HG02981 (cell line): ENCODE results near the gene UBE2QL1.

Experiments
- ATAC-seq: cut with Tn5 transposase; IDR thresholded peaks from one replicate; pipeline ENCODE4 v1.9.1; 2021; ENCODE audit warnings: mild to moderate bottlenecking, moderate library complexity; ENCODE audit not compliant: unreplicated experiment

The UBE2QL1 gene

GRCh38 chr5:6453937-6454560, 5.4 kb downstream of the UBE2QL1 start:
- ATAC-seq: no peak

DNA sequence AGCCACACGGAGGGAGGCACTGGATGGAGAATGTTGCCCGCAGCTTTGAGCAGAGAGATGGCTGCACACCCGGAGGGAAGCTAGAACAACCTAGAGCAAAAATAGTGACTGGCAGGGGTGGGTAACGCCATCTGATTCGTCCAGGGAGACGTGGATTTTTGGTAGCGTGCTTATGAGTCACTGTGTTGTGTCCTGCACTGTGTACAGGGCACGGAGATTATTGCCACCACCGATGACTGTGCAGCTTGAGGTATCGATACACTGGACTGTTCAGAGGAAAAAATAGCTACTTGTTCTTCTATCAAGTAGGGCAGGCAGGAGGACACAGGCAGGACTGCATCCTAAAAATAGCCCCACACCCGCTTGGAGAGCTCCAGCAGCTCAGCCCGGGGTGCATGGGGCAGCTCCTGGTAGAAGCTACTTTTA, 6.0 kb downstream of the UBE2QL1 start:
- no peak for ATAC-seq

- no peak for ATAC-seq
These were observed 7.0 kb downstream of the UBE2QL1 start for GRCh38 chr5:6455571-6456200.

GRCh38 chr5:6456766-6457370, 8.2 kb downstream of the UBE2QL1 start:
- ATAC-seq: no peak

GRCh38 chr5:6457592-6457991, 8.9 kb downstream of the UBE2QL1 start:
- ATAC-seq: no peak

DNA sequence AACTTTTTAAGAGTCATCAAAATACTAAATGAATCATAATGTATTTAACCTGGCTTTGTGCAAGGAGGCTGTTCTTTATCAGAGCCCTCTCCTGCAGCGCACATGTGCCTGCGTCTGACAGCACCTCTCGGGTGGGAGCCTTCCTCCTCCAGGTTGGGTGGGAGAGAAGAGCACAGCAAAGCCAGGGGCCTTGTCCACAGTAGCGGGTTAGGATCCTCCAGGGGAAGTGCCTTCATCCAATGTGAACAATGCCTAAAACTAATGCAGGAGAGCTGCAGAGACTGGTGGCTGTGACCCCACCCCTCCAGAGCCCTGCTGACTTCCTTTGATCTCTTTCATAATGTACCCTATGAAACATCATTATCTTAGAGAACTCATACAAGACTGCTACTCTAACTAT, 10.2 kb downstream of the UBE2QL1 start:
- no peak for ATAC-seq

GRCh38 chr5:6459896-6460295, 11.2 kb downstream of the UBE2QL1 start:
- ATAC-seq: no peak

- no peak for ATAC-seq
These were observed 12.3 kb downstream of the UBE2QL1 start for GRCh38 chr5:6461006-6461405.

DNA sequence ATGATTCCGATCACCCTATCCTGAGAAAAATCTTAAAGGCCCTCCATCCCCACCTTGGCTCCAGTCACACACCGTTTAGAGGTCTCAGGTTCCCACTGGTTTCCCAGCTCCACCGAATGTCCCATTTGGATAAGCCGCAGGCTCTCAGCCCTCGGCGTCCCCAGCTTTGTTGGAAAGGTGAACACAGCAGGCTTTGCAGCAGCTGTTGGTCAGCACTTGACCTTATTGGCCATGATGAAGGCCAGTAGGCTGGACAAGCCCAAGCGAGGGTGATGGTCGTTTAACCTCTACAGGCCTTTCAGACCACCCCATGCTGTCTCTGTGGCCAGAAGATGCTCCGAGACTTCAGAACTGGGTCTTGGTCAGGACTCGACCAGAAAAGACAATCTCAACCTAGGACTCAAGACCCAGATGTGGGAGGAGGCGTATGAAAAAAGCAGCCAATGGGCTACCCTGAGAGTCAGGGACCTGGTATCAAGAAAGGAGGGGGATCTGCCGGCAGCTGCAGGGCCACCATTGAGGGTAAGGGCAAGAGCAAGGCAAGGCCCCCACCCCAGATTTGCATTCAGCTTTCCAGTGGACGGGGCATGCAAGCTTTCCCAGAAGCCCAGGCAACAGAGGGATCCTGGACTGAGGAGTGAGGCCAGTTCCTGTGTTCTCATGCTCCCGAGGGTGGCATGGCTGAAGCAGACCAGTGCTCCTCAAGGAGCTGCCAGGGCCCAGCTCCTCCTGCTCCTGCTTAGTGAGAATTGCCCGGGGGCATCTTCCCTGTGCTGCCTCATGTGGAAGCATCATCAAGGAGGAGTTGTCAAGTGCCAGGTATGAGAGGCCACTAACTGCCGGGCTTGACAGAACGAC, 13.4 kb downstream of the UBE2QL1 start:
- no peak for ATAC-seq

DNA sequence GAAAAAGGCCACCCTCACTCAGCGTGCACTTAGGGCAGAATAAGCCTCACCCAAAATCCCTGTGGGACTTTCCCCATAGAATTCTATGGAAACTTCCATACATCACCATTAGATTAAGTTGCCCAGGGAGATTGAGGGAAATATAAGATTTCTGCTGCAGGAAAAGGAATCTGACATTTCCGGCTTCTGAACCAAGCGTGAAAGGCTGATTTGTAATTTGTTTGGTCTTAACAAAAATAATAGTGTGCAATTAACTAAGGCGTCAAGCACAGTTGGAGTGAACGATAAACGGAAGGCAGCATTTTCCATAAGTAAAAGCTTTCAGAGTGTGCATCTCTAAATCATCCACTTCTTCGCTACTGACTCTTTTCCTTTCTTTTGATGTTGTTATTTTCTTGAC, 14.0 kb downstream of the UBE2QL1 start:
- ATAC-seq: no peak

- no peak for ATAC-seq
These were observed 15.8 kb downstream of the UBE2QL1 start for GRCh38 chr5:6464441-6464840.

DNA sequence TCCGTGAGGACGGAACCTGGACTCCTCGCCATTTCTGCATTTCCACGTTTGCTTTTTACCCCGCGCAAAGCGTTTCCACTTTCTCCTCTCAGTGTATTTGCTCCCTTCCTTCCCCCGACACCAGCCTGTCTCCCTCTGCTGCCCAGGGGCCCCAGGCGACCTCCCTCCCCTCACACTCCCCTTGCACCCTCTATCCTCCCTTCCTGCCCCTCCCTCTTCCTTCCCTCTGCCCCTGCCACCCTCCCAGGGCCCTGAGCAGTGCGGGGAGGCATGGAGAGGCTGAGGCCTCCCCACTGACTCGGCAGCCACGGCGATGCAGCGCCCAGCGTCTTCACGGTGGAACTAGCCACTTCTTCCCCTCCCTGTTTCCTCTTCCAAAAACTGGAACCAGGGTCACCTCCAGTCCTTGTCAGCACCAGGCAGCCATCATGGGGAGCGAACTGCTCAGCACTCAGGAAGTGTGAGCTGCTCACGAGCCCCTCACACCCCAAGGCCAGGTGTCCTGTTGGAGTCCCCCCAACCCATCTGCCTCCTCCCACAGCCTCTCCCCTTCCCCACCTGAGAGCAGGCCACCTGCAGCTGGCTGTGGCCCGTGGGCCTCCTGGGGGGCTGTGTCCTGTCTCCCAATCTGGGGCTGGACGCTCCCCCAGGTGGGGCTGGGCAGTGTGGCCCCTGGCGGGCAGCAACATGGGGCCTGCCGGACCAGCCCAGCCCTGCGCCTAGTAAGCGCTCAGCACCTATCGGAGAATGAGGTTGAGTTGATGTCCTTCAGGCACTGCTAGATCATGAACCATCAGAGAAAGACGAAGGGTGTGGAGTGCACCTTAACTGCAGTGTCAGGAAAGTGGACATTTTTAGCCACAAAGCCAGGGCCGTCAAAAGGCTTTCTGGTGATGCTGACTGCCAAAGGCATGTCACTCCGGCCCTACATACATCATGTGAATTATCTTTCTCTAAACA, 17.5 kb downstream of the UBE2QL1 start:
- no peak for ATAC-seq

- no peak for ATAC-seq
These were observed 18.4 kb downstream of the UBE2QL1 start for GRCh38 chr5:6466975-6467567.

DNA sequence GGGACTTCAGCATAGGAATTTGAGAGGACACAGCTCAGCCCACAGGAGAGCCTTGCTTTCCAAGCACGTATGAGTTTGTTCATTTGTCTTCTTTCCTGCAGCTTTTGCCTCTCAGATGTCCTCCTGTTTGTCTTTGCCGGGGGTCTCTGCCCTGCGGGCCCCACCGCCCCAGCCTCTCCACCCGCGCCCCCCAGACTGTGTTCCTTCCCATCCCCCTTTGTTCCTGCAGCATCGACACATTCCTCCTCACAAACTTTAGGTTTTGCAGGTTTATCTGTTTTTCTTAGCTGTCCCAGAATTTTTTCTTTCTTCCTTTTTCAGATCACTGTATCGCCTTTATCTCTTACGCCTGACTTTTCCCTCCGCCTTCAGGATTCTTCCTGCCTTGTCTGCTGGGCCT, 18.9 kb downstream of the UBE2QL1 start:
- ATAC-seq: no peak

- ATAC-seq: no peak
These were observed 19.4 kb downstream of the UBE2QL1 start for GRCh38 chr5:6468104-6468503.

DNA sequence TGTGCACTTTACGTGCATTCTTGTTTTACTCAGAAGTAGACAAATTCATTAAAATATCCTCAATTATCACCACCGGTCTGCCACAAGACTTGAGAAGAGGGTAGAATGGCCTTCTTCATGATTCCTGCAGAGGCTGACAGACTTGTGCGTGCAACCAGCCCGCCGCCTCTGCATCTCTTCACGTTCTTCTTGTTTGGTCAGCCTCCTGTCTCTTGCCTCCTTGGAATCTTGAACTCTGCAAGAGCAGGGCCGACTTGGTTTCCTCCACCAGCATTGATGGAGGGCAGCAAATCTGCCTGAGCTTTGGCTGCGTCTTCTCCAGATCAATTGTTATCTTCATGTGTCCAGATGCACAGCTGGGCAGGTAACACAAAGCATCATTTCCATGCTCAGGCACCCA, 20.2 kb downstream of the UBE2QL1 start:
- no peak for ATAC-seq

GRCh38 chr5:6469836-6470235, 21.2 kb downstream of the UBE2QL1 start:
- no peak for ATAC-seq

GRCh38 chr5:6470672-6471071, 22.0 kb downstream of the UBE2QL1 start:
- ATAC-seq: no peak

DNA sequence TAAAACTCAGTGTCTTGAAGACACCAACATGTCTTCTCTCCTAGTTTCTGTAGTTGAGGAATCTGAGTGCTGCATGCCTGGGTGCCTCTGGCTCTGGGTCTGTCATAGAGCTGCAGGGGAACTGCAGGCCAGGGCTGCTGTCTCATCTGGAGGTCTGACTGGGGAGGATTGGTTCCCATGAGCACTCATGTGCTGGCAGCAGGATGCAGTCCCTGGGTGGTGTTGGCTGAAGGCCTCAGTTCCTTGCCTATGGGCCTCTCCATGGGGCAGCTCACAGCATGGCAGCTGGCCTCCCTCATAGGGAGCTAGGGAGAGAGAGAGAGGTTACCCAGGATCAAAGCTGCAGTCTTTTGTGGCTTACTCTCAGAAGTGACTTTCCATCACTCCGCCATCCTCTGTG, 22.6 kb downstream of the UBE2QL1 start:
- no peak for ATAC-seq

GRCh38 chr5:6472792-6473191, 24.1 kb downstream of the UBE2QL1 start:
- ATAC-seq: no peak
